ENCODE results near the gene SERTAD4.

SERTAD4 gene

GRCh38 chr1:210233495-210234328 lies 1.1 kb downstream of the SERTAD4 start:
- DNase-seq: no peak

- no peak for DNase-seq
Observed at GRCh38 chr1:210234329-210234757, 1.7 kb downstream of the SERTAD4 start.

- DNase-seq: no peak
Observed at GRCh38 chr1:210235363-210236053, 2.9 kb downstream of the SERTAD4 start.

GRCh38 chr1:210236386-210236839 lies 3.8 kb downstream of the SERTAD4 start:
- DNase-seq: no peak

- DNase-seq: no peak
Observed at GRCh38 chr1:210236840-210237409, 4.3 kb downstream of the SERTAD4 start.

- DNase-seq: no peak
Observed at GRCh38 chr1:210237479-210237878, 4.9 kb downstream of the SERTAD4 start.

- no peak for DNase-seq
Observed at GRCh38 chr1:210237981-210238380, 5.4 kb downstream of the SERTAD4 start.

- DNase-seq: no peak
Observed at GRCh38 chr1:210239349-210240111, 6.9 kb downstream of the SERTAD4 start.

- no peak for DNase-seq
Observed at GRCh38 chr1:210241121-210241520, 8.5 kb downstream of the SERTAD4 start.

- DNase-seq: no peak
Observed at GRCh38 chr1:210244746-210245367, 12.3 kb downstream of the SERTAD4 start.

- DNase-seq: no peak
Observed at GRCh38 chr1:210246447-210246846, 13.9 kb downstream of the SERTAD4 start.

- DNase-seq: no peak
Observed at GRCh38 chr1:210248341-210248740, 15.7 kb downstream of the SERTAD4 start.

- no peak for DNase-seq
Observed at GRCh38 chr1:210250665-210250997, 18.0 kb downstream of the SERTAD4 start.

- DNase-seq: no peak
Observed at GRCh38 chr1:210250998-210251679, 18.5 kb downstream of the SERTAD4 start.

GRCh38 chr1:210251680-210252490 lies 19.3 kb downstream of the SERTAD4 start:
- DNase-seq: no peak

GRCh38 chr1:210252621-210253051 lies 20.0 kb downstream of the SERTAD4 start:
- DNase-seq: no peak

- no peak for DNase-seq
Observed at GRCh38 chr1:210254298-210254697, 21.7 kb downstream of the SERTAD4 start.

- DNase-seq: no peak
Observed at GRCh38 chr1:210257698-210258529, 25.3 kb downstream of the SERTAD4 start.

- DNase-seq: no peak
Observed at GRCh38 chr1:210259561-210259960, 27.0 kb downstream of the SERTAD4 start.

- no peak for DNase-seq
Observed at GRCh38 chr1:210260096-210260495, 27.5 kb downstream of the SERTAD4 start.

Measured in SIG-M5 (cell line).